Skeletal muscle satellite cell (primary cell): ENCODE data around the gene SLC24A4.

Experiments used
- H3K27me3 ChIP-seq: 2 replicates; pipeline ENCODE4 v1.7.0; 2013; ENCODE audit warnings: low read length; ENCODE audit not compliant: control insufficient read depth, insufficient read depth
- H3K36me3 ChIP-seq: 2 replicates; pipeline ENCODE4 v1.7.0; 2013; ENCODE audit warnings: mild to moderate bottlenecking, control low read depth, low read length; ENCODE audit not compliant: insufficient read depth
- H3K4me1 ChIP-seq: 2 replicates; pipeline ENCODE4 v1.7.0; 2013; ENCODE audit warnings: low read length; ENCODE audit not compliant: control insufficient read depth, insufficient read depth
- H3K4me2 ChIP-seq: 2 replicates; pipeline ENCODE4 v1.7.0; 2013; ENCODE audit warnings: mild to moderate bottlenecking, low read length
- H3K4me3 ChIP-seq: 2 replicates; pipeline ENCODE4 v1.7.0; 2013; ENCODE audit warnings: low read length
- H3K9ac ChIP-seq: 2 replicates; pipeline ENCODE4 v1.7.0; 2013; ENCODE audit warnings: mild to moderate bottlenecking, low read depth, low read length, moderate library complexity
- H3K9me3 ChIP-seq: replicated peaks from 2 replicates; pipeline ENCODE4 v1.7.0; 2013; ENCODE audit warnings: mild to moderate bottlenecking, control low read depth, low read length

SLC24A4 gene

GRCh38 chr14:92348154-92348553 is 25.2 kb downstream of the SLC24A4 start:
- Histone ChIP-seq H3K27me3 (peaks cover 38% of the 10 kb centered on the region), H3K4me1 (no peaks in the 10 kb centered on the region), H3K9me3 (no peaks in the 10 kb centered on the region), H3K36me3 (no peaks in the 10 kb centered on the region), H3K4me3 (no peak overlapping the region), H3K4me2 (no peak overlapping the region), H3K9ac (no peak overlapping the region)

- no peak overlapping the region for H3K9ac ChIP-seq
- no peak overlapping the region for H3K4me3 ChIP-seq
- H3K9me3 ChIP-seq, result no peaks in the 10 kb centered on the region
- H3K36me3 ChIP-seq, result no peaks in the 10 kb centered on the region
- peaks cover 52% of the 10 kb centered on the region for H3K27me3 ChIP-seq
- H3K4me2 ChIP-seq, result no peak overlapping the region
- H3K4me1 ChIP-seq, result no peaks in the 10 kb centered on the region
Observed at GRCh38 chr14:92351750-92352149, 28.8 kb downstream of the SLC24A4 start.

- Histone ChIP-seq H3K9me3 (no peaks in the 10 kb centered on the region), H3K9ac (no peak overlapping the region), H3K4me1 (no peaks in the 10 kb centered on the region), H3K27me3 (peaks cover 53% of the 10 kb centered on the region), H3K36me3 (no peaks in the 10 kb centered on the region), H3K4me2 (no peak overlapping the region), H3K4me3 (no peak overlapping the region)
Observed at GRCh38 chr14:92352158-92352985, 29.4 kb downstream of the SLC24A4 start.

GRCh38 chr14:92353447-92353846 is 30.5 kb downstream of the SLC24A4 start:
- Histone ChIP-seq H3K4me1 (no peaks in the 10 kb centered on the region), H3K9me3 (no peaks in the 10 kb centered on the region), H3K4me3 (no peak overlapping the region), H3K27me3 (peaks cover 53% of the 10 kb centered on the region), H3K36me3 (no peaks in the 10 kb centered on the region), H3K4me2 (no peak overlapping the region), H3K9ac (no peak overlapping the region)

GRCh38 chr14:92356677-92357076 is 33.7 kb downstream of the SLC24A4 start:
- no peaks in the 10 kb centered on the region for H3K9me3 ChIP-seq
- H3K36me3 ChIP-seq, result no peaks in the 10 kb centered on the region
- no peak overlapping the region for H3K9ac ChIP-seq
- H3K4me2 ChIP-seq, result no peak overlapping the region
- H3K27me3 ChIP-seq, result peaks cover 51% of the 10 kb centered on the region
- no peaks in the 10 kb centered on the region for H3K4me1 ChIP-seq
- H3K4me3 ChIP-seq, result no peak overlapping the region

GRCh38 chr14:92360651-92361370 is 37.8 kb downstream of the SLC24A4 start:
- H3K4me1 ChIP-seq, result no peaks in the 10 kb centered on the region
- no peaks in the 10 kb centered on the region for H3K9me3 ChIP-seq
- H3K4me2 ChIP-seq, result no peak overlapping the region
- H3K36me3 ChIP-seq, result no peaks in the 10 kb centered on the region
- H3K27me3 ChIP-seq, result peaks cover 63% of the 10 kb centered on the region
- no peak overlapping the region for H3K9ac ChIP-seq
- no peak overlapping the region for H3K4me3 ChIP-seq

- Histone ChIP-seq H3K9me3 (no peaks in the 10 kb centered on the region), H3K27me3 (peaks cover 60% of the 10 kb centered on the region), H3K4me2 (no peak overlapping the region), H3K9ac (no peak overlapping the region), H3K36me3 (no peaks in the 10 kb centered on the region), H3K4me3 (no peak overlapping the region), H3K4me1 (no peaks in the 10 kb centered on the region)
Observed at GRCh38 chr14:92362781-92363235, 39.8 kb downstream of the SLC24A4 start.

- Histone ChIP-seq H3K36me3 (no peaks in the 10 kb centered on the region), H3K4me2 (no peak overlapping the region), H3K9ac (no peak overlapping the region), H3K4me1 (no peaks in the 10 kb centered on the region), H3K9me3 (no peaks in the 10 kb centered on the region), H3K27me3 (peaks cover 76% of the 10 kb centered on the region), H3K4me3 (no peak overlapping the region)
Observed at GRCh38 chr14:92366237-92366636, 43.3 kb downstream of the SLC24A4 start.

GRCh38 chr14:92368001-92368400 is 45.0 kb downstream of the SLC24A4 start:
- no peaks in the 10 kb centered on the region for H3K4me1 ChIP-seq
- no peak overlapping the region for H3K4me2 ChIP-seq
- no peaks in the 10 kb centered on the region for H3K36me3 ChIP-seq
- no peak overlapping the region for H3K4me3 ChIP-seq
- H3K9ac ChIP-seq, result no peak overlapping the region
- H3K9me3 ChIP-seq, result no peaks in the 10 kb centered on the region
- peaks cover 63% of the 10 kb centered on the region for H3K27me3 ChIP-seq

GRCh38 chr14:92369097-92369496 is 46.1 kb downstream of the SLC24A4 start:
- Histone ChIP-seq H3K27me3 (peaks cover 60% of the 10 kb centered on the region), H3K9ac (no peak overlapping the region), H3K36me3 (no peaks in the 10 kb centered on the region), H3K4me2 (no peak overlapping the region), H3K9me3 (no peaks in the 10 kb centered on the region), H3K4me1 (no peaks in the 10 kb centered on the region), H3K4me3 (no peak overlapping the region)

GRCh38 chr14:92372230-92372629 is 49.3 kb downstream of the SLC24A4 start:
- no peaks in the 10 kb centered on the region for H3K36me3 ChIP-seq
- no peak overlapping the region for H3K9ac ChIP-seq
- H3K4me3 ChIP-seq, result no peak overlapping the region
- H3K27me3 ChIP-seq, result peaks cover 43% of the 10 kb centered on the region
- no peaks in the 10 kb centered on the region for H3K4me1 ChIP-seq
- H3K4me2 ChIP-seq, result no peak overlapping the region
- H3K9me3 ChIP-seq, result no peaks in the 10 kb centered on the region
